Astrocyte (in vitro differentiated cells and primary cell): Measurements from ENCODE around the gene BICC1.

ENCODE experiments used
- CTCF ChIP-seq: IDR thresholded peaks from 2 replicates; pipeline ENCODE4 v1.5.1; 2011; ENCODE audit warnings: low read depth, mild to moderate bottlenecking, inconsistent platforms, low read length, moderate library complexity; ENCODE audit not compliant: insufficient read depth
- EZH2 ChIP-seq: IDR thresholded peaks from 2 replicates; pipeline ENCODE4 v1.6.1; 2012; ENCODE audit warnings: mild to moderate bottlenecking, low read length, inconsistent platforms; ENCODE audit not compliant: insufficient read depth

- TF ChIP-seq CTCF (no peak), EZH2 (no peak)
Measured at GRCh38 chr10:58560068-58560467, 47.4 kb downstream of the BICC1 start.
